T-helper 1 cell (primary cell): ENCODE data around the gene MTURN.
"Not testable (repeated sequence)": the region's sequence is repeated elsewhere in the genome, so short reads cannot be mapped to it uniquely, and the experiment has no call there.

Experiments used
- DNase-seq, 5 donors: peaks; one replicate each; pipeline ENCODE4 v3.0.0-alpha.2; 2012 to 2020

MTURN gene

GRCh38 chr7:30181211-30181610 is 46.4 kb downstream of the MTURN start:
- no peak for DNase-seq

GRCh38 chr7:30181736-30182522 is 47.1 kb downstream of the MTURN start:
- DNase-seq, result no peak

- no peak for DNase-seq
Measured at GRCh38 chr7:30182814-30183213, 48.0 kb downstream of the MTURN start.

GRCh38 chr7:30183749-30184369 is 49.1 kb downstream of the MTURN start:
- DNase-seq, result no peak

- no peak for DNase-seq
Measured at GRCh38 chr7:30184791-30185487, 50.2 kb downstream of the MTURN start.

GRCh38 chr7:30185496-30185895 is 50.7 kb downstream of the MTURN start:
- no peak for DNase-seq

GRCh38 chr7:30186725-30187124 is 51.9 kb downstream of the MTURN start:
- no peak for DNase-seq

- no peak for DNase-seq
Measured at GRCh38 chr7:30187513-30187912, 52.7 kb downstream of the MTURN start.

GRCh38 chr7:30188381-30188780 is 53.6 kb downstream of the MTURN start:
- DNase-seq, result not testable (repeated sequence)

GRCh38 chr7:30188811-30189210 is 54.0 kb downstream of the MTURN start:
- DNase-seq, result no peak

GRCh38 chr7:30191809-30192208 is 57.0 kb downstream of the MTURN start:
- DNase-seq, result no peak

- no peak for DNase-seq
Measured at GRCh38 chr7:30193336-30193943, 58.7 kb downstream of the MTURN start.

GRCh38 chr7:30196408-30196807 is 61.6 kb downstream of the MTURN start:
- DNase-seq, result no peak

GRCh38 chr7:30197438-30197837 is 62.7 kb downstream of the MTURN start:
- DNase-seq, result no peak

GRCh38 chr7:30199271-30199670 is 64.5 kb downstream of the MTURN start:
- no peak for DNase-seq

- DNase-seq, result no peak
Measured at GRCh38 chr7:30200591-30200990, 65.8 kb downstream of the MTURN start.

- no peak for DNase-seq
Measured at GRCh38 chr7:30201161-30201666, 66.4 kb downstream of the MTURN start.

GRCh38 chr7:30201921-30202320 is 67.1 kb downstream of the MTURN start:
- DNase-seq, result no peak

- no peak for DNase-seq
Measured at GRCh38 chr7:30202671-30203070, 67.9 kb downstream of the MTURN start.

- no peak for DNase-seq
Measured at GRCh38 chr7:30206491-30206890, 71.7 kb downstream of the MTURN start.

GRCh38 chr7:30206942-30207341 is 72.2 kb downstream of the MTURN start:
- DNase-seq, result no peak

GRCh38 chr7:30207376-30207775 is 72.6 kb downstream of the MTURN start:
- no peak for DNase-seq

- no peak for DNase-seq
Measured at GRCh38 chr7:30209951-30210350, 75.2 kb downstream of the MTURN start.
